AG04449 (cell line): ENCODE data around the gene XYLT1.

Source experiments
- CTCF ChIA-PET: fragments of 350-600 bp; formaldehyde crosslinking; extraction: SDS; loops from one replicate; lab custom pipeline; 2021; ENCODE audit warnings: antibody characterized with exemption; lab: Yijun Ruan, JAX
- POLR2A ChIA-PET: fragments of 400-600, 350-600 bp; formaldehyde crosslinking; extraction: SDS; loops from one replicate; lab custom pipeline; 2020; ENCODE audit warnings: antibody characterized with exemption, inconsistent platforms; lab: Yijun Ruan, JAX
- DNase-seq: peaks from one replicate; pipeline ENCODE4 v3.0.0-alpha.2; 2010; ENCODE audit warnings: low read depth, low spot score
- H3K4me3 ChIP-seq: 2 replicates; pipeline ENCODE4 v1.5.1; 2011; ENCODE audit warnings: low read depth, mild to moderate bottlenecking, control low read depth, low read length
- CTCF ChIP-seq: IDR thresholded peaks from one replicate; pipeline ENCODE4 v1.5.1; 2011; ENCODE audit warnings: mild to moderate bottlenecking, moderate library complexity, low read length, control low read depth, inconsistent platforms; ENCODE audit not compliant: insufficient read depth; ENCODE audit errors: missing control alignments

The XYLT1 gene

GRCh38 chr16:17348042-17348783 lies 122.5 kb downstream of the XYLT1 start:
- ChIA-PET POLR2A (no interaction called here), CTCF (interaction anchor here (1.0 kb wide), 1 partner anchor 130 kb away, joined by 3 read pairs; no protein-coding TSS in a partner anchor)
- H3K4me3 ChIP-seq: no peak overlapping the region
- TF ChIP-seq CTCF: no peak
- no peak for DNase-seq

GRCh38 chr16:17347624-17348023 lies 123.1 kb downstream of the XYLT1 start:
- TF ChIP-seq CTCF: no peak
- CTCF ChIA-PET: interaction anchor here (1.0 to 2.6 kb wide), 2 partner anchors 120 to 131 kb away, joined by 3 to 8 read pairs; no protein-coding TSS in a partner anchor
- H3K4me3 ChIP-seq: no peak overlapping the region
- POLR2A ChIA-PET: no interaction called here
- DNase-seq: no peak

GRCh38 chr16:17346621-17347569 lies 123.9 kb downstream of the XYLT1 start:
- ChIA-PET CTCF (interaction anchor here (0.8 to 2.6 kb wide), 4 partner anchors 9 to 132 kb away, joined by 3 to 8 read pairs (median 3); no protein-coding TSS in a partner anchor), POLR2A (no interaction called here)
- no peak for TF ChIP-seq CTCF
- H3K4me3 ChIP-seq: no peak overlapping the region
- no peak for DNase-seq

GRCh38 chr16:17345043-17345442 lies 125.7 kb downstream of the XYLT1 start:
- DNase-seq: no peak
- CTCF ChIA-PET: interaction anchor here (1.0 to 2.6 kb wide), 2 partner anchors 9 to 123 kb away, joined by 3 to 8 read pairs; no protein-coding TSS in a partner anchor
- TF ChIP-seq CTCF: no peak
- POLR2A ChIA-PET: no interaction called here
- no peak overlapping the region for H3K4me3 ChIP-seq

- H3K4me3 ChIP-seq: no peak overlapping the region
- ChIA-PET POLR2A (interaction anchor here (0.7 kb wide), 1 partner anchor 17 kb away, joined by 4 read pairs; no protein-coding TSS in a partner anchor), CTCF (interaction anchor here (1.9 kb wide), 1 partner anchor 15 kb away, joined by 4 read pairs; no protein-coding TSS in a partner anchor)
- DNase-seq: no peak
- TF ChIP-seq CTCF: no peak
These were observed 127.0 kb downstream of the XYLT1 start for GRCh38 chr16:17343728-17344127.
